CD14-positive monocyte (primary cell): ENCODE data around the gene KCNMA1. TPM values are rescaled to one million over a fixed set of nuclear protein-coding genes. Genes with fewer than 3 reads are reported as not detected.

ENCODE experiments used
- DNase-seq, 3 donors: peaks; one replicate each; pipeline ENCODE4 v3.0.0-alpha.2; 2011 to 2022
- H2AFZ ChIP-seq: 2 replicates; pipeline ENCODE4 v1.6.0; 2012; ENCODE audit warnings: mild to moderate bottlenecking, low read depth, low read length, inconsistent platforms; ENCODE audit not compliant: insufficient read depth, poor library complexity, severe bottlenecking
- H3K27ac ChIP-seq, 2 donors: 1 replicate in 1 of 2; 2 replicates in 1 of 2; pipeline ENCODE4 v1.5.1; 2012 to 2013; ENCODE audit warnings: low read length in 2 of 2, control low read depth in 1 of 2, inconsistent platforms in 1 of 2, low read depth in 1 of 2, mild to moderate bottlenecking in 1 of 2
- H3K27me3 ChIP-seq, 2 donors: one replicate each; pipeline versions ENCODE4 v1.6.0 to v1.6.1; 2011 to 2013; ENCODE audit warnings: low read length in 2 of 2; ENCODE audit not compliant: control insufficient read depth in 2 of 2, insufficient read depth in 2 of 2
- H3K36me3 ChIP-seq, 2 donors: replicated peaks in 1 of 2; 1 replicate in 1 of 2; 2 replicates in 1 of 2; pipeline versions ENCODE4 v1.5.1 to v1.6.1; 2012 to 2013; ENCODE audit warnings: low read length in 2 of 2, control low read depth in 1 of 2, inconsistent platforms in 1 of 2, mild to moderate bottlenecking in 1 of 2; ENCODE audit not compliant: insufficient read depth in 2 of 2, control insufficient read depth in 1 of 2
- H3K4me1 ChIP-seq, 2 donors: 1 replicate in 1 of 2; 2 replicates in 1 of 2; pipeline versions ENCODE4 v1.5.1 to v1.6.1; 2012 to 2013; ENCODE audit warnings: low read length in 2 of 2, control low read depth in 1 of 2, inconsistent platforms in 1 of 2, mild to moderate bottlenecking in 1 of 2, moderate library complexity in 1 of 2; ENCODE audit not compliant: insufficient read depth in 2 of 2, control insufficient read depth in 1 of 2
- H3K4me2 ChIP-seq: replicated peaks from 2 replicates; pipeline ENCODE3; 2012; ENCODE audit warnings: low read length, moderate library complexity, mild to moderate bottlenecking; ENCODE audit not compliant: poor library complexity, severe bottlenecking; ENCODE audit errors: extremely low read depth
- H3K4me3 ChIP-seq, 3 experiments: fragments of 200-600 bp in 1 of 3; sonication (generic) in 1 of 3; replicated peaks in 1 of 3; 1 replicate in 2 of 3; 2 replicates in 1 of 3; pipeline ENCODE4 v1.5.1; 2011 to 2013; ENCODE audit warnings: low read length in 3 of 3, mild to moderate bottlenecking in 3 of 3, control low read depth in 2 of 3, low read depth in 2 of 3, inconsistent platforms in 1 of 3, moderate library complexity in 1 of 3
- H3K79me2 ChIP-seq: 2 replicates; pipeline ENCODE4 v1.6.0; 2012; ENCODE audit warnings: mild to moderate bottlenecking, control low read depth, inconsistent platforms, low read length, moderate library complexity; ENCODE audit not compliant: insufficient read depth
- H3K9ac ChIP-seq: 2 replicates; pipeline ENCODE4 v1.6.0; 2017; ENCODE audit warnings: low read length, mild to moderate bottlenecking; ENCODE audit not compliant: insufficient read depth, poor library complexity, severe bottlenecking
- H3K9me3 ChIP-seq, 2 donors: replicated peaks in 1 of 2; 1 replicate in 1 of 2; 2 replicates in 1 of 2; pipeline versions ENCODE4 v1.5.1 to v1.6.1; 2012 to 2013; ENCODE audit warnings: low read length in 2 of 2, control low read depth in 1 of 2; ENCODE audit not compliant: control insufficient read depth in 1 of 2, insufficient read depth in 1 of 2
- H4K20me1 ChIP-seq: 2 replicates; pipeline ENCODE4 v1.6.0; 2012; ENCODE audit warnings: mild to moderate bottlenecking, low read length, control low read depth, moderate library complexity; ENCODE audit not compliant: insufficient read depth
- H3K27ac Mint-ChIP-seq, 7 donors: one replicate each; pipeline ENCODE4 v1.8.0; 2020; ENCODE audit warnings: mild to moderate bottlenecking in 7 of 7, mixed read lengths in 7 of 7, moderate library complexity in 6 of 7, inconsistent platforms in 2 of 7
- H3K27me3 Mint-ChIP-seq, 3 donors: one replicate each; pipeline ENCODE4 v1.8.0; 2021 to 2022; ENCODE audit warnings: low read depth in 3 of 3, mild to moderate bottlenecking in 3 of 3, mixed read lengths in 3 of 3, moderate library complexity in 3 of 3, inconsistent platforms in 1 of 3
- H3K36me3 Mint-ChIP-seq, 2 donors: one replicate each; pipeline ENCODE4 v1.8.0; 2020; ENCODE audit warnings: mixed read lengths in 2 of 2, inconsistent platforms in 1 of 2, mild to moderate bottlenecking in 1 of 2
- H3K4me1 Mint-ChIP-seq: one replicate; pipeline ENCODE4 v1.8.0; 2020; ENCODE audit warnings: mild to moderate bottlenecking, mixed read lengths
- H3K4me3 Mint-ChIP-seq, 2 donors: one replicate each; pipeline ENCODE4 v1.8.0; 2020; ENCODE audit warnings: mild to moderate bottlenecking in 2 of 2, mixed read lengths in 2 of 2, moderate library complexity in 1 of 2
- H3K9me3 Mint-ChIP-seq, 7 donors: one replicate each; pipeline ENCODE4 v1.8.0; 2020 to 2022; ENCODE audit warnings: mixed read lengths in 7 of 7, mild to moderate bottlenecking in 6 of 7, moderate library complexity in 6 of 7, inconsistent platforms in 2 of 7
- CTCF ChIP-seq: fragments of 200-600 bp; IDR thresholded peaks from one replicate; pipeline ENCODE4 v1.8.0; 2022; ENCODE audit warnings: antibody characterized with exemption, mild to moderate bottlenecking
- WGBS: methylation state at CpG from one replicate; pipeline ENCODE4 v1.1.5; 2013; ENCODE audit warnings: missing lambda C conversion rate; ENCODE audit not compliant: insufficient coverage; 5-methylcytosine and 5-hydroxymethylcytosine counted together
- intact Hi-C, 2 donors: fragments of 100-400 bp; cut with micrococcal nuclease; formaldehyde crosslinking; loops; one replicate each; pipeline versions ENCODE4 v1.15.0 to v1.15.1; 2023
- polyA plus RNA-seq, 3 donors: library from polyadenylated mRNA; depleted of rRNA in 1 of 3; unstranded in 2 of 3; stranded (reverse) in 1 of 3; fragments of 300-500 nt in 2 of 3; fragments of >200 nt in 1 of 3; fragmentation: Illumina TruSeq in 2 of 3; gene quantifications; 1 replicate in 2 of 3; 2 replicates in 1 of 3; pipeline ENCODE4 v1.2.3, GENCODE V29; 2012 to 2021

Gene KCNMA1
- polyA plus RNA-seq, 3 donors, result 0.11 to 1.0 TPM; not detected in 1

GRCh38 chr10:77165445-77166208 lies 472.0 kb downstream of the KCNMA1 start:
- Mint-ChIP-seq H3K4me1 (peaks cover 9% of the 10 kb centered on the region), H3K4me3 (peak overlapping the region in 1 of 2 donors; percentile 40), H3K9me3 (peaks cover 0 to 2% (median 0%) of the 10 kb centered on the region in 7 donors), H3K36me3 (no peaks in the 10 kb centered on the region), H3K27me3 (peaks cover 13 to 41% (median 19%) of the 10 kb centered on the region in 3 donors), H3K27ac (no peak overlapping the region)
- no peaks in the 10 kb centered on the region for H3K36me3 ChIP-seq
- peak; percentile 22 to 50 (median 35) for DNase-seq
- no peak overlapping the region for H2AFZ ChIP-seq
- H3K4me3 ChIP-seq, result no peak overlapping the region
- no peaks in the 10 kb centered on the region for H3K4me1 ChIP-seq
- 13% methylated on average over 1 of the region's 13 CpGs for WGBS
- no peak overlapping the region for H3K27ac ChIP-seq
- peak overlapping the region; percentile 24 for H3K4me2 ChIP-seq
- H4K20me1 ChIP-seq, result no peaks in the 10 kb centered on the region
- no peaks in the 10 kb centered on the region for H3K79me2 ChIP-seq
- intact Hi-C loops, result loop anchor here (5.0 kb wide), 2 partner anchors 477 to 547 kb away; no protein-coding TSS in a partner anchor
- H3K9ac ChIP-seq, result no peak overlapping the region
- peak; percentile 84 for TF ChIP-seq CTCF
- H3K27me3 ChIP-seq, result peaks cover 9 to 16% of the 10 kb centered on the region in 2 donors
- H3K9me3 ChIP-seq, result no peaks in the 10 kb centered on the region

- no peak overlapping the region for H3K4me3 Mint-ChIP-seq
- Histone ChIP-seq H3K36me3 (no peaks in the 10 kb centered on the region), H3K9ac (no peak overlapping the region), H3K9me3 (no peaks in the 10 kb centered on the region), H3K27me3 (peaks cover 9 to 16% of the 10 kb centered on the region in 2 donors), H3K4me2 (no peak overlapping the region), H3K4me3 (no peak overlapping the region), H2AFZ (no peak overlapping the region), H3K79me2 (no peaks in the 10 kb centered on the region), H4K20me1 (no peaks in the 10 kb centered on the region), H3K4me1 (no peaks in the 10 kb centered on the region), H3K27ac (no peak overlapping the region)
- intact Hi-C loops, result loop anchor here (5.0 kb wide), 2 partner anchors 478 to 548 kb away; no protein-coding TSS in a partner anchor
- peaks cover 13 to 41% (median 19%) of the 10 kb centered on the region in 3 donors for H3K27me3 Mint-ChIP-seq
- peaks cover 0 to 2% (median 0%) of the 10 kb centered on the region in 7 donors for H3K9me3 Mint-ChIP-seq
- 100% methylated on average over 1 of the region's 5 CpGs for WGBS
- H3K36me3 Mint-ChIP-seq, result no peaks in the 10 kb centered on the region
- TF ChIP-seq CTCF, result no peak
- peaks cover 9% of the 10 kb centered on the region for H3K4me1 Mint-ChIP-seq
- H3K27ac Mint-ChIP-seq, result peak overlapping the region in 1 of 7 donors; percentile 1
- no peak for DNase-seq
These were observed 472.8 kb downstream of the KCNMA1 start for GRCh38 chr10:77164616-77165311.
